GM19463 (cell line): ENCODE data around the gene PRSS16.
"Not testable (repeated sequence)": the region's sequence is repeated elsewhere in the genome, so short reads cannot be mapped to it uniquely, and the experiment has no call there.

ENCODE experiments used
- ATAC-seq: cut with Tn5 transposase; IDR thresholded peaks from one replicate; pipeline ENCODE4 v1.9.1; 2021; ENCODE audit warnings: mild to moderate bottlenecking, moderate library complexity; ENCODE audit not compliant: unreplicated experiment

The PRSS16 gene

GRCh38 chr6:27247133-27247836 lies at the start of gene PRSS16:
Gene PRSS16 (plus strand): TSS chr6:27247701. CDS start chr6:27247738, 37 bp downstream.
- ATAC-seq, result no peak

- no peak for ATAC-seq
Observed at GRCh38 chr6:27205375-27206278, 41.9 kb upstream of the PRSS16 start.

GRCh38 chr6:27206806-27207205 lies 40.7 kb upstream of the PRSS16 start:
- no peak for ATAC-seq

- no peak for ATAC-seq
Observed at GRCh38 chr6:27208042-27208441, 39.5 kb upstream of the PRSS16 start.

- ATAC-seq, result no peak
Observed at GRCh38 chr6:27209196-27209595, 38.3 kb upstream of the PRSS16 start.

- no peak for ATAC-seq
Observed at GRCh38 chr6:27209659-27210269, 37.7 kb upstream of the PRSS16 start.

- ATAC-seq, result not testable (repeated sequence)
Observed at GRCh38 chr6:27213091-27213517, 34.4 kb upstream of the PRSS16 start.

GRCh38 chr6:27213544-27214125 lies 33.9 kb upstream of the PRSS16 start:
- ATAC-seq, result no peak

- no peak for ATAC-seq
Observed at GRCh38 chr6:27214126-27214601, 33.3 kb upstream of the PRSS16 start.

- no peak for ATAC-seq
Observed at GRCh38 chr6:27216874-27217273, 30.6 kb upstream of the PRSS16 start.

GRCh38 chr6:27222971-27223370 lies 24.5 kb upstream of the PRSS16 start:
- not testable (repeated sequence) for ATAC-seq

- ATAC-seq, result no peak
Observed at GRCh38 chr6:27224729-27225128, 22.8 kb upstream of the PRSS16 start.

- ATAC-seq, result no peak
Observed at GRCh38 chr6:27228963-27229477, 18.5 kb upstream of the PRSS16 start.

GRCh38 chr6:27230758-27231111 lies 16.8 kb upstream of the PRSS16 start:
- ATAC-seq, result no peak

- no peak for ATAC-seq
Observed at GRCh38 chr6:27234576-27234975, 12.9 kb upstream of the PRSS16 start.

GRCh38 chr6:27237089-27237803 lies 10.3 kb upstream of the PRSS16 start:
- ATAC-seq, result no peak

- no peak for ATAC-seq
Observed at GRCh38 chr6:27238010-27238983, 9.2 kb upstream of the PRSS16 start.

- no peak for ATAC-seq
Observed at GRCh38 chr6:27239258-27239657, 8.2 kb upstream of the PRSS16 start.

GRCh38 chr6:27241443-27241842 lies 6.1 kb upstream of the PRSS16 start:
- ATAC-seq, result no peak
